Smooth muscle cell (in vitro differentiated cells): ENCODE measurements around the gene MAGI1. TPM values are rescaled to one million over a fixed set of nuclear protein-coding genes. Genes with fewer than 3 reads are reported as not detected.
A peak's percentile ranks its signal among the peaks of the same experiment; 100 is the strongest.

Experiments
- DNase-seq: peaks from one replicate; lab custom pipeline; 2025; ENCODE audit not compliant: unreplicated experiment; lab: John Stamatoyannopoulos, UW
- H2AFZ ChIP-seq: fragments of 200-600 bp; sonication (generic); 2 replicates; pipeline ENCODE4 v1.6.0; 2016; ENCODE audit warnings: antibody characterized with exemption, low read depth, mild to moderate bottlenecking
- H3F3A ChIP-seq: fragments of 200-600 bp; sonication (generic); 2 replicates; pipeline ENCODE4 v1.6.0; 2017; ENCODE audit warnings: antibody characterized with exemption, low read depth
- H3K27ac ChIP-seq: fragments of 200-600 bp; sonication (generic); 2 replicates; pipeline ENCODE4 v1.5.1; 2016; ENCODE audit warnings: low read depth, mild to moderate bottlenecking
- H3K27me3 ChIP-seq: fragments of 200-600 bp; sonication (generic); 2 replicates; pipeline ENCODE4 v1.6.1; 2016; ENCODE audit warnings: low read depth, mild to moderate bottlenecking
- H3K36me3 ChIP-seq: fragments of 200-600 bp; sonication (generic); 2 replicates; pipeline ENCODE4 v1.5.1; 2016; ENCODE audit warnings: low read depth
- H3K4me1 ChIP-seq: fragments of 200-600 bp; sonication (generic); 2 replicates; pipeline ENCODE4 v1.5.1; 2016; ENCODE audit warnings: low read depth
- H3K4me2 ChIP-seq: fragments of 200-600 bp; sonication (generic); 2 replicates; pipeline ENCODE4 v1.6.0; 2016; ENCODE audit warnings: mild to moderate bottlenecking
- H3K4me3 ChIP-seq: fragments of 200-600 bp; sonication (generic); 2 replicates; pipeline ENCODE4 v1.5.1; 2016; ENCODE audit warnings: mild to moderate bottlenecking
- H3K79me2 ChIP-seq: fragments of 200-600 bp; sonication (generic); 2 replicates; pipeline ENCODE4 v1.6.0; 2016; ENCODE audit warnings: low read depth, mild to moderate bottlenecking
- H3K9ac ChIP-seq: fragments of 200-600 bp; sonication (generic); 2 replicates; pipeline ENCODE4 v1.6.0; 2016; ENCODE audit warnings: low read depth
- H3K9me3 ChIP-seq: fragments of 200-600 bp; sonication (generic); replicated peaks from 2 replicates; pipeline ENCODE4 v1.5.1; 2016; ENCODE audit warnings: low read depth
- H4K20me1 ChIP-seq: fragments of 200-600 bp; sonication (generic); 2 replicates; pipeline ENCODE4 v1.6.0; 2016; ENCODE audit warnings: low read depth
- WGBS: methylation state at CpG from one replicate; pipeline ENCODE4 v1.1.7; 2016; ENCODE audit warnings: low lambda C conversion rate; 5-methylcytosine and 5-hydroxymethylcytosine counted together
- polyA plus RNA-seq: library from polyadenylated mRNA; unstranded; fragments of >200 nt; fragmentation: Nextera tagmentation; extraction: Ambion mirVana; gene quantifications from 2 replicates; pipeline ENCODE4 v1.2.1, GENCODE V29; 2016
- total RNA-seq: library from RNA; depleted of rRNA; stranded (reverse); fragments of >200 nt; gene quantifications from 2 replicates; pipeline ENCODE4 v1.2.3, GENCODE V29; 2014
- TF ChIP-seq, protein P1 (sequence below): fragments of 200-600 bp; sonication (generic); IDR thresholded peaks from 2 replicates; pipeline ENCODE4 v1.5.1; 2017; ENCODE audit warnings: borderline replicate concordance, mild to moderate bottlenecking, antibody characterized with exemption; ENCODE audit not compliant: insufficient read depth, poor library complexity, severe bottlenecking

MAGI1 gene
- total and polyA plus RNA-seq, 2 experiments from 2014 or later, result 9.9 to 23.3 TPM

DNA sequence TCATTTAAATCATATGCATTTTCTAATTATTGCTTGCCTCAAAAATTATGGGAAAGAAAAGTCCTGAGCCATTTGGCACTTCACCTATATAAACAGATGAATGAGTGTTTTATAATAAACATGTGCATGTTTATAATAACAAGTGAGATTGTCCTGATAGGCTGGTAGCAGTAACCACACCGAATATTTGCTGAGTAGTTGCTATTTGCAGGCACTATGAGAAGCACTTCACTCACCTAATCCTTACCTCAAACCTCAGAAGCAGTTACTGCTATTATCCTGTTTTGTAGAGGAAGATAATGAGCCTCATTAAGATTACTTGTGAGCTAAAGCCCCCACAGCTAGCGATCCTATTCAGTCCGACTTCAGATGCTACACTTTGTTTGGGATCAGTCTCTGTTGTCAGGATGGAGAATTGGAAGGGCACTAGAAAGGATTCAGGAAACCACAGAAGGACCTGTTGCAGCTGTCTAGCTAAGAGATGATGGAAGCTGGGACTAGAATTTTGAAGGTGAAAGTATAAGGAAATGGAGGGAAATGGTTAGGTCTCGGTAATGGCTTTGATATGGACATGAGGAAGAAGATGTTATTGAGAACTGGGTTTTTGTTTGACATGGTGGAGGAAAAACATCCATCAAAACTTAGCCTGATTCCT, 28.4 kb upstream of the MAGI1 start:
- no peak overlapping the region for H3K4me2 ChIP-seq
- TF ChIP-seq, protein P1, sequence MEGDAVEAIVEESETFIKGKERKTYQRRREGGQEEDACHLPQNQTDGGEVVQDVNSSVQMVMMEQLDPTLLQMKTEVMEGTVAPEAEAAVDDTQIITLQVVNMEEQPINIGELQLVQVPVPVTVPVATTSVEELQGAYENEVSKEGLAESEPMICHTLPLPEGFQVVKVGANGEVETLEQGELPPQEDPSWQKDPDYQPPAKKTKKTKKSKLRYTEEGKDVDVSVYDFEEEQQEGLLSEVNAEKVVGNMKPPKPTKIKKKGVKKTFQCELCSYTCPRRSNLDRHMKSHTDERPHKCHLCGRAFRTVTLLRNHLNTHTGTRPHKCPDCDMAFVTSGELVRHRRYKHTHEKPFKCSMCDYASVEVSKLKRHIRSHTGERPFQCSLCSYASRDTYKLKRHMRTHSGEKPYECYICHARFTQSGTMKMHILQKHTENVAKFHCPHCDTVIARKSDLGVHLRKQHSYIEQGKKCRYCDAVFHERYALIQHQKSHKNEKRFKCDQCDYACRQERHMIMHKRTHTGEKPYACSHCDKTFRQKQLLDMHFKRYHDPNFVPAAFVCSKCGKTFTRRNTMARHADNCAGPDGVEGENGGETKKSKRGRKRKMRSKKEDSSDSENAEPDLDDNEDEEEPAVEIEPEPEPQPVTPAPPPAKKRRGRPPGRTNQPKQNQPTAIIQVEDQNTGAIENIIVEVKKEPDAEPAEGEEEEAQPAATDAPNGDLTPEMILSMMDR, result no peak
- 72% methylated on average over 4 of the region's 4 CpGs for WGBS

DNA sequence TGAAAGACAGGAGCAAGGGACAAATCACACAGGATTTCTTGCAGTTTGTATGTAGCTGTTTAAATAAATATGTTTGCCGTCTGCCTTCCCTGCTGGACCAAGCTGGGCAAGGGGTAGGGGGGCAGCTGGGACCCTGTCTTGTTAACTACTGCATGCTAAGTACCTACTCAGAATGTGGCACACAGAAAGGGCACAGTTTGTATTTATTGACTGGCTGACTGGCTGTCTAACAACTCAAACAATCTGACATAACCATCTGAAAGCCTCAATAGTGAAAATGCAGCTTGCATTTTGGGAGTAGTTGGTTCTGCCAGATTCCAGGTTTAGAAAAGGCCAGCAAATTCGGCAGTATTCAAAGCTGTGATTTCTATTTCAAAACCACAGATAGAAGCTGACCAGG, 16.6 kb upstream of the MAGI1 start:
- H3K27me3 ChIP-seq, result no peaks in the 10 kb centered on the region
- 88% methylated on average over 2 of the region's 2 CpGs for WGBS
- H3K4me3 ChIP-seq, result no peak overlapping the region
- H3K27ac ChIP-seq, result no peak overlapping the region
- H2AFZ ChIP-seq, result peak overlapping the region; percentile 17
- H3K36me3 ChIP-seq, result no peaks in the 10 kb centered on the region
- H3F3A ChIP-seq, result no peaks in the 10 kb centered on the region
- no peak overlapping the region for H3K9ac ChIP-seq
- TF ChIP-seq, protein P1, result no peak
- no peaks in the 10 kb centered on the region for H3K4me1 ChIP-seq
- no peak for DNase-seq
- H3K4me2 ChIP-seq, result no peak overlapping the region
- no peaks in the 10 kb centered on the region for H3K9me3 ChIP-seq
- no peaks in the 10 kb centered on the region for H3K79me2 ChIP-seq
- no peaks in the 10 kb centered on the region for H4K20me1 ChIP-seq

More for the DNA sequence above, 28.4 kb upstream of the MAGI1 start:
- Histone ChIP-seq H3F3A (no peaks in the 10 kb centered on the region), H3K9ac (no peak overlapping the region), H3K79me2 (no peaks in the 10 kb centered on the region), H4K20me1 (no peaks in the 10 kb centered on the region), H3K4me1 (peaks cover 4% of the 10 kb centered on the region), H3K36me3 (no peaks in the 10 kb centered on the region), H3K27me3 (no peaks in the 10 kb centered on the region), H2AFZ (no peak overlapping the region), H3K9me3 (no peaks in the 10 kb centered on the region), H3K27ac (no peak overlapping the region), H3K4me3 (no peak overlapping the region)
- DNase-seq, result no peak

GRCh38 chr3:66053550-66054094, 14.9 kb upstream of the MAGI1 start:
- WGBS, result 60% methylated on average over 7 of the region's 7 CpGs
- TF ChIP-seq, protein P1, result no peak
- H3K9ac ChIP-seq, result no peak overlapping the region
- H3K4me1 ChIP-seq, result no peaks in the 10 kb centered on the region
- H4K20me1 ChIP-seq, result no peaks in the 10 kb centered on the region
- no peaks in the 10 kb centered on the region for H3K36me3 ChIP-seq
- no peak overlapping the region for H2AFZ ChIP-seq
- no peaks in the 10 kb centered on the region for H3F3A ChIP-seq
- H3K27me3 ChIP-seq, result no peaks in the 10 kb centered on the region
- H3K79me2 ChIP-seq, result no peaks in the 10 kb centered on the region
- no peak overlapping the region for H3K27ac ChIP-seq
- no peaks in the 10 kb centered on the region for H3K9me3 ChIP-seq
- no peak for DNase-seq
- H3K4me2 ChIP-seq, result no peak overlapping the region
- H3K4me3 ChIP-seq, result no peak overlapping the region
